Suprapubic skin (tissue), 4 donors: Measurements from ENCODE around the gene DOK5.

Experiments
- CTCF ChIP-seq, 2 donors: fragments of 200-600 bp in 1 of 2; fragments of 450-650 bp in 1 of 2; sonication (generic) in 1 of 2; IDR thresholded peaks; one replicate each; pipeline ENCODE4 v1.5.1; 2016 to 2019; ENCODE audit warnings: antibody characterized with exemption in 2 of 2, mild to moderate bottlenecking in 1 of 2, moderate library complexity in 1 of 2
- EP300 ChIP-seq: sonication (generic); formaldehyde crosslinking; IDR thresholded peaks from one replicate; pipeline ENCODE4 v1.6.1; 2017; ENCODE audit warnings: antibody characterized with exemption
- POLR2A ChIP-seq, 2 donors: fragments of 450-650 bp; IDR thresholded peaks; one replicate each; pipeline ENCODE4 v1.6.1; 2017; ENCODE audit warnings: antibody characterized with exemption in 2 of 2, mild to moderate bottlenecking in 2 of 2, moderate library complexity in 2 of 2
- POLR2AphosphoS5 ChIP-seq, 3 donors: sonication (generic); formaldehyde crosslinking; IDR thresholded peaks; one replicate each; pipeline ENCODE4 v1.6.1; 2017; ENCODE audit warnings: antibody characterized with exemption in 3 of 3

DNA sequence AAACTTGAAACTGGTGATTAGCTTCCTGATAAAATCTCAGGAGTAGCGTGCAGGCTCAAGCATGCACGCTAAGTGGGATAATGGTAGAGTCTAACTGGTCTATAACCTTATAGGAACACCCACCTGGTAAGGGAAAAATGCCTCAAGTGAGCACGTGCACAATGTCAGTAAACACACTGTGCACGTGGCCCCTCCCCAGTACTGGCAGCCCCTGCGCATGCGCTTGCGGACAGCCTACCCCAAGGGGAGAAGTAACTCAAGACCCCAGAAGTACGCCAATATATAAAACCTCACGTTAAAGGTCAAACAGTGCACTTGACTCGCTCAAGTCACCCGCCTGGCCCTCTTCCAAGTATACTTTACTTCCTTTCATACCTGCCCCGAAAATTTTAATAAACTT, 23.1 kb upstream of the DOK5 start:
- no peak for TF ChIP-seq CTCF (IDR thresholded peaks at IDR 0.05)
- TF ChIP-seq POLR2A (IDR thresholded peaks at IDR 0.05): no peak
- TF ChIP-seq POLR2AphosphoS5 (IDR thresholded peaks at IDR 0.05): no peak
- no peak for TF ChIP-seq EP300
